ENCODE measurements around the gene SLC6A20.

- no peak for TF ChIP-seq CTCF (IDR thresholded peaks at IDR 0.05; ENCODE audit: low read length)
- no peak for TF ChIP-seq EZH2 (IDR thresholded peaks at IDR 0.05; ENCODE audit: borderline replicate concordance, low read length)
Measured at GRCh38 chr3:45803252-45803935, 7.1 kb upstream of the SLC6A20 start.
